Naive thymus-derived CD4-positive, alpha-beta T cell (primary cell): Measurements from ENCODE around the gene ATP8B4. TPM values are rescaled to one million over a fixed set of nuclear protein-coding genes. Genes with fewer than 3 reads are reported as not detected.

Experiments used
- ATAC-seq: fragments of 150-1000 bp; cut with Tn5 transposase; 2 replicates; pipeline ENCODE4 v1.10.0; 2021; ENCODE audit warnings: mild to moderate bottlenecking, moderate library complexity
- CTCF ChIA-PET: fragments of 350-600 bp; sonication (Branson Sonifier 250); formaldehyde crosslinking; loops from one replicate; lab custom pipeline; 2021; ENCODE audit warnings: antibody characterized with exemption; lab: Charles Lee
- POLR2A ChIA-PET: fragments of 350-600 bp; sonication (Branson Sonifier 250); formaldehyde crosslinking; loops from one replicate; lab custom pipeline; 2021; ENCODE audit warnings: antibody characterized with exemption, inconsistent platforms; lab: Charles Lee
- DNase-seq, 9 donors: peaks; one replicate each; pipeline versions ENCODE4 v3.0.0 to v3.0.0-alpha.2; 2020 to 2022; ENCODE audit warnings: mixed read lengths in 1 of 9
- H3K27ac ChIP-seq: one replicate; pipeline ENCODE4 v1.7.0; 2013; ENCODE audit warnings: mild to moderate bottlenecking, low read depth, low read length, moderate library complexity
- H3K27me3 ChIP-seq, 2 donors: one replicate each; pipeline ENCODE4 v1.7.0; 2013; ENCODE audit warnings: low read length in 2 of 2, mild to moderate bottlenecking in 2 of 2, moderate library complexity in 2 of 2; ENCODE audit not compliant: control insufficient read depth in 2 of 2, insufficient read depth in 2 of 2
- H3K36me3 ChIP-seq, 3 experiments: 1 replicate in 2 of 3; 2 replicates in 1 of 3; pipeline ENCODE4 v1.7.0; 2013; ENCODE audit warnings: low read length in 3 of 3, mild to moderate bottlenecking in 3 of 3, moderate library complexity in 1 of 3; ENCODE audit not compliant: insufficient read depth in 3 of 3, control insufficient read depth in 2 of 3
- H3K4me1 ChIP-seq, 2 donors: one replicate each; pipeline ENCODE4 v1.7.0; 2013; ENCODE audit warnings: low read length in 2 of 2, mild to moderate bottlenecking in 2 of 2, moderate library complexity in 1 of 2; ENCODE audit not compliant: control insufficient read depth in 2 of 2, insufficient read depth in 2 of 2
- H3K4me3 ChIP-seq: 2 replicates; pipeline ENCODE4 v1.7.0; 2013; ENCODE audit warnings: mild to moderate bottlenecking, low read length
- H3K9me3 ChIP-seq, 3 experiments: 1 replicate in 2 of 3; 2 replicates in 1 of 3; pipeline ENCODE4 v1.7.0; 2013; ENCODE audit warnings: low read length in 3 of 3; ENCODE audit not compliant: control insufficient read depth in 2 of 3
- H3K27ac Mint-ChIP-seq, 9 donors: one replicate each; pipeline ENCODE4 v1.8.0; 2020 to 2022; ENCODE audit warnings: mixed read lengths in 9 of 9, mild to moderate bottlenecking in 8 of 9, moderate library complexity in 5 of 9, inconsistent platforms in 2 of 9
- H3K27me3 Mint-ChIP-seq, 5 donors: one replicate each; pipeline ENCODE4 v1.8.0; 2021 to 2022; ENCODE audit warnings: mixed read lengths in 5 of 5, mild to moderate bottlenecking in 1 of 5
- H3K36me3 Mint-ChIP-seq, 5 donors: one replicate each; pipeline ENCODE4 v1.8.0; 2020 to 2022; ENCODE audit warnings: mixed read lengths in 5 of 5, mild to moderate bottlenecking in 3 of 5, inconsistent platforms in 1 of 5
- H3K4me1 Mint-ChIP-seq, 7 donors: one replicate each; pipeline ENCODE4 v1.8.0; 2020 to 2022; ENCODE audit warnings: mixed read lengths in 7 of 7, mild to moderate bottlenecking in 3 of 7, inconsistent platforms in 1 of 7
- H3K4me3 Mint-ChIP-seq, 10 donors: one replicate each; pipeline ENCODE4 v1.8.0; 2020 to 2022; ENCODE audit warnings: mild to moderate bottlenecking in 10 of 10, mixed read lengths in 10 of 10, moderate library complexity in 6 of 10, inconsistent platforms in 2 of 10
- H3K9me3 Mint-ChIP-seq, 11 donors: one replicate each; pipeline ENCODE4 v1.8.0; 2020 to 2022; ENCODE audit warnings: mixed read lengths in 11 of 11, mild to moderate bottlenecking in 4 of 11, inconsistent platforms in 1 of 11, moderate library complexity in 1 of 11
- intact Hi-C, 2 donors: fragments of 100-400 bp; cut with micrococcal nuclease; formaldehyde crosslinking; loops; one replicate each; pipeline ENCODE4 v1.15.1; 2023
- polyA plus RNA-seq, 2 donors: library from polyadenylated mRNA; unstranded; fragments of 300-500 nt; fragmentation: Illumina TruSeq; gene quantifications; one replicate each; pipeline ENCODE4 v1.2.3, GENCODE V29; 2021
- total RNA-seq, 6 experiments: library from RNA in 5 of 6; stranded (reverse) in 5 of 6; gene quantifications; 1 replicate in 5 of 6; 2 replicates in 1 of 6; pipeline ENCODE4 v1.2.3 and lab custom pipeline; 2021 to 2026

Gene ATP8B4
- total and polyA plus RNA-seq, 7 experiments from 2014 or later = 0.92 to 24.3 (median 5.0) TPM; not detected in 2

- peaks cover 0 to 36% (median 0%) of the 10 kb centered on the region in 5 donors for H3K36me3 Mint-ChIP-seq
- Histone ChIP-seq H3K4me3 (no peak overlapping the region), H3K36me3 (no peaks in the 10 kb centered on the region), H3K27ac (no peak overlapping the region), H3K27me3 (no peaks in the 10 kb centered on the region), H3K9me3 (no peaks in the 10 kb centered on the region), H3K4me1 (no peaks in the 10 kb centered on the region)
- ChIA-PET CTCF (no interaction called here), POLR2A (no interaction called here)
- intact Hi-C loops = no loop called here
- H3K4me3 Mint-ChIP-seq = no peak overlapping the region
- ATAC-seq = no peak
- H3K27ac Mint-ChIP-seq = no peak overlapping the region
- H3K27me3 Mint-ChIP-seq = peaks cover 0 to 18% (median 7%) of the 10 kb centered on the region in 5 donors
- H3K4me1 Mint-ChIP-seq = peaks cover 0 to 12% (median 0%) of the 10 kb centered on the region in 7 donors
- H3K9me3 Mint-ChIP-seq = peaks cover 0 to 4% (median 0%) of the 10 kb centered on the region in 11 donors
- no peak for DNase-seq
These were observed 47.3 kb downstream of the ATP8B4 start for GRCh38 chr15:50071551-50072258.

DNA sequence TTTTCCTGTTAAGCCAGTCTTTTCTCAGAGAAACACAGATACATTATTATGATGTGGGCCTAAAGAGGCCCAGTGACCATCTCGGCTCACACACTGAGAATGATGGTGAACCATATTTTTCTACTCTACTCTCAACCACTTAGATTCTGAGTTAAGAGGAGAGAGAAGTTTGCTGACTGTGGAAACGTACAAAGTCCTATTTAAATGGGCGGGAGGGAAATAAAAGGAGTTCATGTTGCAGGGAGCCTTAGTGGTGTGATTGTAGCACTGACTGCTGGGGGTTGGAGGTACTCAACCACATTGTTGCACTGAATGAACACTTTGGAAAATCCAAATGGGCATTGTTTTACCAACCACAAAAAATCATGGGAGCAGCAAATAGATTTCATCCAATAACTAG is 51.0 kb downstream of the ATP8B4 start:
- POLR2A ChIA-PET = no interaction called here
- Histone ChIP-seq H3K9me3 (no peaks in the 10 kb centered on the region), H3K36me3 (no peaks in the 10 kb centered on the region), H3K27ac (no peak overlapping the region), H3K4me3 (no peak overlapping the region), H3K4me1 (no peaks in the 10 kb centered on the region), H3K27me3 (no peaks in the 10 kb centered on the region)
- Mint-ChIP-seq H3K4me3 (no peak overlapping the region), H3K27me3 (peaks cover 0 to 23% (median 5%) of the 10 kb centered on the region in 5 donors), H3K36me3 (peaks cover 0 to 24% (median 0%) of the 10 kb centered on the region in 5 donors), H3K9me3 (peaks cover 0 to 2% (median 0%) of the 10 kb centered on the region in 11 donors), H3K27ac (no peak overlapping the region), H3K4me1 (peaks cover 0 to 34% (median 0%) of the 10 kb centered on the region in 7 donors)
- intact Hi-C loops = no loop called here
- no peak for ATAC-seq
- DNase-seq = no peak
- CTCF ChIA-PET = no interaction called here

GRCh38 chr15:50067254-50067653 is 51.8 kb downstream of the ATP8B4 start:
- peaks cover 0 to 23% (median 3%) of the 10 kb centered on the region in 5 donors for H3K27me3 Mint-ChIP-seq

GRCh38 chr15:50066666-50067065 is 52.4 kb downstream of the ATP8B4 start:
- peaks cover 0 to 28% (median 0%) of the 10 kb centered on the region in 5 donors for H3K27me3 Mint-ChIP-seq
- H3K27me3 ChIP-seq = no peaks in the 10 kb centered on the region
- intact Hi-C loops = loop anchor here (1.0 to 2.0 kb wide), 4 partner anchors 20 to 69 kb away; no protein-coding TSS in a partner anchor
- H3K9me3 Mint-ChIP-seq = peaks cover 0 to 2% (median 0%) of the 10 kb centered on the region in 11 donors
- peak overlapping the region in 1 of 10 donors; percentile 4 for H3K4me3 Mint-ChIP-seq
- ATAC-seq (no peak), DNase-seq (no peak)
- no peak overlapping the region for H3K4me3 ChIP-seq
- ChIA-PET POLR2A (no interaction called here), CTCF (no interaction called here)
- peaks cover 0 to 21% (median 0%) of the 10 kb centered on the region in 5 donors for H3K36me3 Mint-ChIP-seq
- no peaks in the 10 kb centered on the region for H3K4me1 ChIP-seq
- H3K27ac Mint-ChIP-seq = peak overlapping the region in 1 of 9 donors; percentile 78
- H3K27ac ChIP-seq = no peak overlapping the region
- H3K4me1 Mint-ChIP-seq = peaks cover 0 to 41% (median 0%) of the 10 kb centered on the region in 7 donors
- no peaks in the 10 kb centered on the region for H3K36me3 ChIP-seq
- H3K9me3 ChIP-seq = no peaks in the 10 kb centered on the region

More at GRCh38 chr15:50067254-50067653, 51.8 kb downstream of the ATP8B4 start:
- H3K4me3 ChIP-seq = no peak overlapping the region
- no peak overlapping the region for H3K4me3 Mint-ChIP-seq
- intact Hi-C loops = loop anchor here in 1 of 2 donors (2.0 kb wide), 1 partner anchor 20 kb away; no protein-coding TSS in a partner anchor
- H3K9me3 ChIP-seq = no peaks in the 10 kb centered on the region
- H3K27ac ChIP-seq = no peak overlapping the region
- DNase-seq = no peak
- H3K27ac Mint-ChIP-seq = peak overlapping the region in 1 of 9 donors; percentile 78
- ChIA-PET POLR2A (no interaction called here), CTCF (no interaction called here)
- H3K27me3 ChIP-seq = no peaks in the 10 kb centered on the region
- H3K4me1 Mint-ChIP-seq = peaks cover 0 to 35% (median 0%) of the 10 kb centered on the region in 7 donors
- no peaks in the 10 kb centered on the region for H3K36me3 ChIP-seq
- H3K4me1 ChIP-seq = no peaks in the 10 kb centered on the region
- no peak for ATAC-seq
- peaks cover 0 to 22% (median 0%) of the 10 kb centered on the region in 5 donors for H3K36me3 Mint-ChIP-seq
- H3K9me3 Mint-ChIP-seq = peaks cover 0 to 2% (median 0%) of the 10 kb centered on the region in 11 donors

- DNase-seq (peak in 1 of 9 donors; percentile 35), ATAC-seq (peak; percentile 88)
- H3K4me3 ChIP-seq = no peak overlapping the region
- H3K9me3 ChIP-seq = no peaks in the 10 kb centered on the region
- no peaks in the 10 kb centered on the region for H3K4me1 ChIP-seq
- Mint-ChIP-seq H3K4me3 (no peak overlapping the region), H3K27me3 (peaks cover 0 to 28% (median 0%) of the 10 kb centered on the region in 5 donors), H3K27ac (peak overlapping the region in 1 of 9 donors; percentile 78), H3K9me3 (peaks cover 0 to 2% (median 0%) of the 10 kb centered on the region in 11 donors), H3K4me1 (peaks cover 0 to 43% (median 0%) of the 10 kb centered on the region in 7 donors), H3K36me3 (peaks cover 0 to 23% (median 0%) of the 10 kb centered on the region in 5 donors)
- H3K27me3 ChIP-seq = no peaks in the 10 kb centered on the region
- H3K36me3 ChIP-seq = no peaks in the 10 kb centered on the region
- ChIA-PET CTCF (no interaction called here), POLR2A (no interaction called here)
- intact Hi-C loops = loop anchor here (1.0 to 2.0 kb wide), 4 partner anchors 19 to 69 kb away; no protein-coding TSS in a partner anchor
- no peak overlapping the region for H3K27ac ChIP-seq
These were observed 52.8 kb downstream of the ATP8B4 start for GRCh38 chr15:50066202-50066601.

- Mint-ChIP-seq H3K27me3 (peaks cover 0 to 28% (median 0%) of the 10 kb centered on the region in 5 donors), H3K4me3 (peak overlapping the region in 1 of 10 donors; percentile 13), H3K27ac (peak overlapping the region in 1 of 9 donors; percentile 65), H3K9me3 (peaks cover 0 to 2% (median 0%) of the 10 kb centered on the region in 11 donors), H3K36me3 (peaks cover 0 to 20% (median 0%) of the 10 kb centered on the region in 5 donors), H3K4me1 (peaks cover 0 to 48% (median 0%) of the 10 kb centered on the region in 7 donors)
- Histone ChIP-seq H3K4me1 (no peaks in the 10 kb centered on the region), H3K36me3 (no peaks in the 10 kb centered on the region), H3K27ac (no peak overlapping the region), H3K27me3 (no peaks in the 10 kb centered on the region), H3K9me3 (no peaks in the 10 kb centered on the region), H3K4me3 (no peak overlapping the region)
- ChIA-PET POLR2A (no interaction called here), CTCF (no interaction called here)
- DNase-seq = no peak
- intact Hi-C loops = no loop called here
- ATAC-seq = no peak
These were observed 53.8 kb downstream of the ATP8B4 start for GRCh38 chr15:50065279-50065678.
